Endothelial cell of umbilical vein (primary cell): ENCODE measurements around the gene KCNN3. TPM values are rescaled to one million over a fixed set of nuclear protein-coding genes. Genes with fewer than 3 reads are reported as not detected.

Experiments
- BruUV-seq: library from RNA; stranded (reverse); fragments of 400-500 nt; replicated peaks from 2 replicates; lab custom pipeline; 2021; lab: Mats Ljungman, UMichigan
- CTCF ChIA-PET: fragments of 300-600, 350-600 bp; sonication (Branson Sonifier 250); formaldehyde crosslinking; loops from one replicate; lab custom pipeline; 2021; ENCODE audit warnings: antibody characterized with exemption, inconsistent platforms; lab: Charles Lee
- POLR2A ChIA-PET: fragments of 300-600, 350-600 bp; sonication (Branson Sonifier 250); formaldehyde crosslinking; loops from one replicate; lab custom pipeline; 2021; ENCODE audit warnings: antibody characterized with exemption, inconsistent platforms; lab: Charles Lee
- DNase-seq: peaks from one replicate; pipeline ENCODE4 v3.0.0-alpha.2; 2011; ENCODE audit warnings: low read depth, low spot score
- FAIRE-seq: peaks from 2 replicates; lab custom pipeline; 2011; peaks lifted over from hg19 to GRCh38; lab: Jason Lieb, UNC
- H2AFZ ChIP-seq: 2 replicates; pipeline ENCODE4 v1.6.0; 2012; ENCODE audit warnings: low read depth, low read length, control low read depth, inconsistent platforms
- H3K27ac ChIP-seq: 2 replicates; pipeline ENCODE4 v1.5.1; 2011; ENCODE audit warnings: low read depth, mild to moderate bottlenecking, control low read depth, low read length, moderate library complexity; ENCODE audit not compliant: insufficient read depth
- H3K27me3 ChIP-seq, 2 experiments: 2 replicates each; pipeline versions ENCODE4 v1.6.0 to v1.6.1; 2011; ENCODE audit warnings: low read length in 2 of 2, mixed read lengths in 1 of 2; ENCODE audit not compliant: control insufficient read depth in 2 of 2, insufficient read depth in 2 of 2
- H3K36me3 ChIP-seq, 2 experiments: 2 replicates in 1 of 2; 3 replicates in 1 of 2; pipeline ENCODE4 v1.5.1; 2011; ENCODE audit warnings: low read length in 2 of 2, mild to moderate bottlenecking in 1 of 2, moderate library complexity in 1 of 2; ENCODE audit not compliant: control insufficient read depth in 2 of 2, insufficient read depth in 2 of 2; ENCODE audit errors: extremely low read depth in 1 of 2
- H3K4me1 ChIP-seq: 3 replicates; pipeline ENCODE4 v1.5.1; 2011; ENCODE audit warnings: mild to moderate bottlenecking, low read length; ENCODE audit not compliant: control insufficient read depth, insufficient read depth; ENCODE audit errors: extremely low read depth
- H3K4me2 ChIP-seq: 2 replicates; pipeline ENCODE4 v1.6.1; 2011; ENCODE audit warnings: low read length, control low read depth, mixed read lengths; ENCODE audit not compliant: insufficient read depth
- H3K4me3 ChIP-seq, 3 experiments: fragments of 200-600 bp in 1 of 3; sonication (generic), shearing (Covaris generic) in 1 of 3; replicated peaks in 1 of 3; 2 replicates each; pipeline ENCODE4 v1.5.1; 2011 to 2016; ENCODE audit warnings: control low read depth in 3 of 3, low read length in 3 of 3, mild to moderate bottlenecking in 2 of 3, inconsistent platforms in 1 of 3, low read depth in 1 of 3, moderate library complexity in 1 of 3; ENCODE audit not compliant: insufficient read depth in 1 of 3
- H3K79me2 ChIP-seq: 2 replicates; pipeline ENCODE4 v1.6.0; 2012; ENCODE audit warnings: low read length, inconsistent platforms; ENCODE audit not compliant: control insufficient read depth, insufficient read depth
- H3K9ac ChIP-seq: replicated peaks from 2 replicates; pipeline ENCODE3; 2011; ENCODE audit warnings: low read length, control low read depth; ENCODE audit not compliant: insufficient read depth; ENCODE audit errors: extremely low read depth
- H3K9me1 ChIP-seq: replicated peaks from 3 replicates; pipeline ENCODE4 v1.6.0; 2011; ENCODE audit warnings: mild to moderate bottlenecking, low read length; ENCODE audit not compliant: control insufficient read depth, insufficient read depth; ENCODE audit errors: extremely low read depth
- H3K9me3 ChIP-seq: replicated peaks from 2 replicates; pipeline ENCODE4 v1.5.1; 2012; ENCODE audit warnings: low read length, inconsistent platforms; ENCODE audit not compliant: control insufficient read depth, insufficient read depth
- H4K20me1 ChIP-seq: replicated peaks from 2 replicates; pipeline ENCODE3; 2011; ENCODE audit warnings: mild to moderate bottlenecking, low read length; ENCODE audit not compliant: control insufficient read depth, insufficient read depth; ENCODE audit errors: extremely low read depth
- CTCF ChIP-seq, 2 donors: IDR thresholded peaks; 1 replicate in 1 of 2; 2 replicates in 1 of 2; pipeline ENCODE4 v1.5.1; 2011; ENCODE audit warnings: low read length in 2 of 2, mild to moderate bottlenecking in 2 of 2, moderate library complexity in 2 of 2, control low read depth in 1 of 2, inconsistent platforms in 1 of 2, low read depth in 1 of 2; ENCODE audit not compliant: insufficient read depth in 1 of 2; ENCODE audit errors: extremely low read depth in 1 of 2
- GATA2 ChIP-seq: IDR thresholded peaks from 2 replicates; pipeline ENCODE4 v1.7.0; 2011; ENCODE audit warnings: low read depth, mild to moderate bottlenecking, moderate library complexity, mixed read lengths, low read length; ENCODE audit not compliant: insufficient read length, insufficient read depth
- MAX ChIP-seq: IDR thresholded peaks from 2 replicates; pipeline ENCODE4 v1.6.1; 2011; ENCODE audit not compliant: insufficient read depth, insufficient read length
- MYC ChIP-seq: IDR thresholded peaks from one replicate; pipeline ENCODE4 v1.6.1; 2011; ENCODE audit warnings: mild to moderate bottlenecking, low read depth, low read length
- POLR2A ChIP-seq: IDR thresholded peaks from 2 replicates; pipeline ENCODE4 v1.6.1; 2012; ENCODE audit warnings: low read depth, mild to moderate bottlenecking, control low read depth, low read length
- dilution Hi-C: fragments of 300-500 bp; cut with MboI; formaldehyde crosslinking; loops from one replicate; pipeline ENCODE4 v1.15.0; 2019; ENCODE audit warnings: low sequenced_read_pairs; ENCODE audit not compliant: extremely low pct_ligation_motif_present
- intact Hi-C: fragments of 100-400 bp; cut with micrococcal nuclease; formaldehyde crosslinking; loops from one replicate; pipeline ENCODE4 v1.10.0; 2022
- polyA plus RNA-seq, 4 experiments: library from polyadenylated mRNA; depleted of rRNA in 3 of 4; stranded (reverse) in 3 of 4; unstranded in 1 of 4; fragments of >200 nt; gene quantifications; 2 replicates each; pipeline versions ENCODE4 v1.2.1 to v1.2.3, GENCODE V29; 2011 to 2012; ENCODE audit warnings: missing spikeins in 1 of 4
- total RNA-seq: library from RNA; stranded (reverse); gene quantifications from 2 replicates; pipeline ENCODE4 v1.2.3, GENCODE V29; 2021

The KCNN3 gene
- total and polyA plus RNA-seq, 2 donors (not counting 3 experiments of a cell fraction or from before 2014, with no cell fraction given), result 0.91 to 1.1 TPM

- no peak overlapping the region for H3K27ac ChIP-seq
- no peaks in the 10 kb centered on the region for H3K27me3 ChIP-seq
- dilution Hi-C loops (no loop called here), intact Hi-C loops (loop anchor here (1.0 to 5.0 kb wide), 6 partner anchors 83 to 415 kb away; no protein-coding TSS in a partner anchor)
- H3K4me2 ChIP-seq, result no peak overlapping the region
- no peak overlapping the region for H3K9ac ChIP-seq
- FAIRE-seq (peak; percentile 81), DNase-seq (peak; percentile 88)
- no peak overlapping the region for H3K4me3 ChIP-seq
- TF ChIP-seq POLR2A, result no peak
- no peak for TF ChIP-seq GATA2
- peak; percentile 76 to 82 for TF ChIP-seq CTCF (IDR thresholded peaks at IDR 0.05; ENCODE audit: extremely low read depth in 1 of 2, insufficient read depth in 1 of 2, low read depth in 1 of 2, low read length in 2 of 2)
- no peak for TF ChIP-seq MYC
- TF ChIP-seq MAX, result no peak
- CTCF ChIA-PET, result interaction anchor here (0.6 to 4.6 kb wide), 44 partner anchors 10 to 497 kb away, joined by 3 to 113 read pairs (median 4); partner anchors contain the start of genes KCNN3 and PMVK
- H2AFZ ChIP-seq, result no peak overlapping the region
- no peaks in the 10 kb centered on the region for H4K20me1 ChIP-seq
- POLR2A ChIA-PET, result no interaction called here
- H3K9me3 ChIP-seq, result no peaks in the 10 kb centered on the region
- H3K79me2 ChIP-seq, result no peaks in the 10 kb centered on the region
- H3K36me3 ChIP-seq, result no peaks in the 10 kb centered on the region
- H3K4me1 ChIP-seq, result no peaks in the 10 kb centered on the region
- H3K9me1 ChIP-seq, result no peaks in the 10 kb centered on the region
- no TSS peak for BruUV-seq
Measured at GRCh38 chr1:154669464-154670282, 200.4 kb downstream of the KCNN3 start.
